HG02943 (cell line): ENCODE measurements around the gene PACRG.

Experiments
- ATAC-seq: cut with Tn5 transposase; IDR thresholded peaks from one replicate; pipeline ENCODE4 v1.9.1; 2021; ENCODE audit warnings: mild to moderate bottlenecking, low read depth, moderate library complexity; ENCODE audit not compliant: unreplicated experiment

PACRG gene

GRCh38 chr6:163260111-163260895 lies 532.5 kb downstream of the PACRG start:
- ATAC-seq = no peak

- no peak for ATAC-seq
Observed at GRCh38 chr6:163260911-163261310, 533.1 kb downstream of the PACRG start.

GRCh38 chr6:163261361-163261760 lies 533.6 kb downstream of the PACRG start:
- no peak for ATAC-seq

- no peak for ATAC-seq
Observed at GRCh38 chr6:163262080-163262479, 534.3 kb downstream of the PACRG start.

- no peak for ATAC-seq
Observed at GRCh38 chr6:163263196-163263595, 535.4 kb downstream of the PACRG start.

- ATAC-seq = no peak
Observed at GRCh38 chr6:163263998-163264661, 536.4 kb downstream of the PACRG start.

GRCh38 chr6:163264662-163265035 lies 536.9 kb downstream of the PACRG start:
- ATAC-seq = no peak

- ATAC-seq = no peak
Observed at GRCh38 chr6:163281634-163282033, 553.9 kb downstream of the PACRG start.

GRCh38 chr6:163282672-163283071 lies 554.9 kb downstream of the PACRG start:
- no peak for ATAC-seq

- ATAC-seq = no peak
Observed at GRCh38 chr6:163284151-163284550, 556.4 kb downstream of the PACRG start.

GRCh38 chr6:163285691-163286090 lies 557.9 kb downstream of the PACRG start:
- no peak for ATAC-seq

- ATAC-seq = no peak
Observed at GRCh38 chr6:163287626-163288025, 559.9 kb downstream of the PACRG start.

- ATAC-seq = no peak
Observed at GRCh38 chr6:163288066-163288465, 560.3 kb downstream of the PACRG start.

- no peak for ATAC-seq
Observed at GRCh38 chr6:163288915-163289314, 561.1 kb downstream of the PACRG start.

- no peak for ATAC-seq
Observed at GRCh38 chr6:163289447-163289846, 561.7 kb downstream of the PACRG start.

- ATAC-seq = no peak
Observed at GRCh38 chr6:163290545-163291274, 562.9 kb downstream of the PACRG start.

- no peak for ATAC-seq
Observed at GRCh38 chr6:163291622-163292021, 563.8 kb downstream of the PACRG start.

- no peak for ATAC-seq
Observed at GRCh38 chr6:163293286-163293685, 565.5 kb downstream of the PACRG start.

- no peak for ATAC-seq
Observed at GRCh38 chr6:163294734-163295133, 567.0 kb downstream of the PACRG start.

- no peak for ATAC-seq
Observed at GRCh38 chr6:163296835-163297519, 569.2 kb downstream of the PACRG start.
